ENCODE results near the gene ROBO1.

GRCh38 chr3:79139395-79140068 lies 628.3 kb downstream of the ROBO1 start:
- no peak for TF ChIP-seq EZH2 (IDR thresholded peaks at IDR 0.05; ENCODE audit: borderline replicate concordance, low read depth, low read length, severe bottlenecking)
- TF ChIP-seq, protein P1, sequence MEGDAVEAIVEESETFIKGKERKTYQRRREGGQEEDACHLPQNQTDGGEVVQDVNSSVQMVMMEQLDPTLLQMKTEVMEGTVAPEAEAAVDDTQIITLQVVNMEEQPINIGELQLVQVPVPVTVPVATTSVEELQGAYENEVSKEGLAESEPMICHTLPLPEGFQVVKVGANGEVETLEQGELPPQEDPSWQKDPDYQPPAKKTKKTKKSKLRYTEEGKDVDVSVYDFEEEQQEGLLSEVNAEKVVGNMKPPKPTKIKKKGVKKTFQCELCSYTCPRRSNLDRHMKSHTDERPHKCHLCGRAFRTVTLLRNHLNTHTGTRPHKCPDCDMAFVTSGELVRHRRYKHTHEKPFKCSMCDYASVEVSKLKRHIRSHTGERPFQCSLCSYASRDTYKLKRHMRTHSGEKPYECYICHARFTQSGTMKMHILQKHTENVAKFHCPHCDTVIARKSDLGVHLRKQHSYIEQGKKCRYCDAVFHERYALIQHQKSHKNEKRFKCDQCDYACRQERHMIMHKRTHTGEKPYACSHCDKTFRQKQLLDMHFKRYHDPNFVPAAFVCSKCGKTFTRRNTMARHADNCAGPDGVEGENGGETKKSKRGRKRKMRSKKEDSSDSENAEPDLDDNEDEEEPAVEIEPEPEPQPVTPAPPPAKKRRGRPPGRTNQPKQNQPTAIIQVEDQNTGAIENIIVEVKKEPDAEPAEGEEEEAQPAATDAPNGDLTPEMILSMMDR (IDR thresholded peaks at IDR 0.05; ENCODE audit: borderline replicate concordance, extremely low read depth, low read length, poor library complexity, severe bottlenecking) = no peak
